ENCODE measurements around the gene RNLS.
"Not testable (repeated sequence)": the region's sequence is repeated elsewhere in the genome, so short reads cannot be mapped to it uniquely, and the experiment has no call there.

The RNLS gene

DNA sequence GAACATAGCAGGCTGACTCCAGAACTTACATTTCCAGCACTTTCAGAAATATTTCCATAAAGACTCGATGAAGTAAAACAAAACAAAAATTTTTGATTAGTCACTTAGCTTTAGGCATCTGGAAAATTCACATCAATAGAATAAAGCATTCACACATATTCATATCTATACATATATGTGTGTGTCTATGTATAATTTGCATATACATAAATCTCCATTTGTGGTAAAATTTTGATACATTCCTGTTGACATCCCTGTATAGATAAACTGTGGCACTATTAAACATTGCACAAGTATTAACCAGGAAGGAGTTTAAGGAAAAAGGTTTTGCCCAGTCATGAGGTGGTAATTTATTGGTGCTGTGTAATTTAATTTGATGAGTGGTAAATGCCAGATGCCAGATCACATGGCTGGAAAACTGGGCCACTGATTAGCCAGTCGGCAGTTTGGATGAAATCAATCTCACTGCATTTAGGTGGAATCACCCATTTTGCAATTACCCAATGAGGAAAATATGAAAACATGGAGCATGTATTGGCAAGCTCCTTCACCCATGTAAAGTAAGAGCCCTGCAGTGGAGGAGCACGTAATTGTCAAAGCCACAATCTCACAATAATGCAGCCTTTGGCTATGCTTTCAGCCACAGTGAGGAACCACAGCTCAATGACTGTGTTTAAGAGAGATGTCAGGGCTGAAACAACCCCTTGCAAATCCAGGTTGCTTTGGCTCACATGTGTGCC, 294.6 kb downstream of the RNLS start:
- TF ChIP-seq, protein P1, sequence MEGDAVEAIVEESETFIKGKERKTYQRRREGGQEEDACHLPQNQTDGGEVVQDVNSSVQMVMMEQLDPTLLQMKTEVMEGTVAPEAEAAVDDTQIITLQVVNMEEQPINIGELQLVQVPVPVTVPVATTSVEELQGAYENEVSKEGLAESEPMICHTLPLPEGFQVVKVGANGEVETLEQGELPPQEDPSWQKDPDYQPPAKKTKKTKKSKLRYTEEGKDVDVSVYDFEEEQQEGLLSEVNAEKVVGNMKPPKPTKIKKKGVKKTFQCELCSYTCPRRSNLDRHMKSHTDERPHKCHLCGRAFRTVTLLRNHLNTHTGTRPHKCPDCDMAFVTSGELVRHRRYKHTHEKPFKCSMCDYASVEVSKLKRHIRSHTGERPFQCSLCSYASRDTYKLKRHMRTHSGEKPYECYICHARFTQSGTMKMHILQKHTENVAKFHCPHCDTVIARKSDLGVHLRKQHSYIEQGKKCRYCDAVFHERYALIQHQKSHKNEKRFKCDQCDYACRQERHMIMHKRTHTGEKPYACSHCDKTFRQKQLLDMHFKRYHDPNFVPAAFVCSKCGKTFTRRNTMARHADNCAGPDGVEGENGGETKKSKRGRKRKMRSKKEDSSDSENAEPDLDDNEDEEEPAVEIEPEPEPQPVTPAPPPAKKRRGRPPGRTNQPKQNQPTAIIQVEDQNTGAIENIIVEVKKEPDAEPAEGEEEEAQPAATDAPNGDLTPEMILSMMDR (IDR thresholded peaks at IDR 0.05), result no peak
- H3K4me3 Mint-ChIP-seq, result no peak overlapping the region
- H3K4me1 Mint-ChIP-seq, result no peaks in the 10 kb centered on the region
- peaks cover 3% of the 10 kb centered on the region for H3K27me3 Mint-ChIP-seq (ENCODE audit: low read depth, poor library complexity)
- DNase-seq, result no peak
- H3K27ac Mint-ChIP-seq, result no peak overlapping the region
- H3K9me3 Mint-ChIP-seq, result no peaks in the 10 kb centered on the region
- no peaks in the 10 kb centered on the region for H3K36me3 Mint-ChIP-seq (ENCODE audit: low read depth)

GRCh38 chr10:88286030-88286429, 297.1 kb downstream of the RNLS start:
- TF ChIP-seq, protein P1 (IDR thresholded peaks at IDR 0.05), result no peak
- H3K36me3 Mint-ChIP-seq (ENCODE audit: low read depth), result no peaks in the 10 kb centered on the region
- H3K4me3 Mint-ChIP-seq, result no peak overlapping the region
- H3K4me1 Mint-ChIP-seq, result peaks cover 18% of the 10 kb centered on the region
- peaks cover 3% of the 10 kb centered on the region for H3K27me3 Mint-ChIP-seq (ENCODE audit: low read depth, poor library complexity)
- H3K27ac Mint-ChIP-seq, result no peak overlapping the region
- no peaks in the 10 kb centered on the region for H3K9me3 Mint-ChIP-seq
- no peak for DNase-seq

DNA sequence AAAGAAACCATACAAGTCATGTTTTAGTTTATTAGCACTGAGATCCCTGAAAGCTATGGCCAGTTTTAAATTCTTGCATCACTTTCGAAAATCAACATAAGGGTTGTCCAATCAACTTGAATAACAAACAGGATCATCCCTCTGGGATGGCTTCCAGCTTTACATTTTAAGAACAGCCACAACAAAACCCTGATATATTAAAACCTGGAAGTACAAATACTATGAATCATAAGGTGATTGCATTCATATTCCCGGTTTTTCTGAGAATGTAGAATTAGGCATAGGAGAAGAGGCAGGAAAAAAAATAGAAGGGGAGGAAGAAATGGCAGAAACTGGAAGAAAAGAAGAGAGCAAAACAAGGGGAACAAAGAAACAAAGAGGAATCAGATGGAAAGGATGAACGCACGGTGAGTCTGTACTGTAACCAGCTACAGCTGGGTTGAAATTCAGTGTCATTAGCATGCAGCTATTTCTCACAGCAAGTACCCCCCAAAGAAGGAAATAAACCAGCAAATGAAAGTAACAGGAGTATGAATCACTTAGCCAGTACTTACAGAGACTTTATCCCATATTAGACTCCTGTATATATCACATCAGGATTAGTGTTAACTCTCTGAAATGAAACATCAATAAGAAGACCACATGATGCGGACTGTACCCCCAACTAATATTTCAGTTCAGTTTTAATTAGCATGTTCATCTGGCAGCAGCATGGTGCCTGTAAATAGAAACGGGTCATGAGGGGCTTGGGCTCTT, 301.3 kb downstream of the RNLS start:
- Mint-ChIP-seq H3K4me1 (peaks cover 34% of the 10 kb centered on the region), H3K27me3 (ENCODE audit: low read depth, poor library complexity) (peaks cover 3% of the 10 kb centered on the region), H3K27ac (no peak overlapping the region), H3K4me3 (no peak overlapping the region), H3K9me3 (no peaks in the 10 kb centered on the region), H3K36me3 (ENCODE audit: low read depth) (no peaks in the 10 kb centered on the region)
- TF ChIP-seq, protein P1 (IDR thresholded peaks at IDR 0.05), result no peak
- DNase-seq, result no peak

GRCh38 chr10:88280518-88280917, 302.6 kb downstream of the RNLS start:
- H3K27me3 Mint-ChIP-seq (ENCODE audit: low read depth, poor library complexity), result peaks cover 3% of the 10 kb centered on the region
- no peak overlapping the region for H3K27ac Mint-ChIP-seq
- H3K9me3 Mint-ChIP-seq, result no peaks in the 10 kb centered on the region
- TF ChIP-seq, protein P1 (IDR thresholded peaks at IDR 0.05), result no peak
- no peaks in the 10 kb centered on the region for H3K36me3 Mint-ChIP-seq (ENCODE audit: low read depth)
- H3K4me1 Mint-ChIP-seq, result peaks cover 34% of the 10 kb centered on the region
- DNase-seq, result no peak
- H3K4me3 Mint-ChIP-seq, result no peak overlapping the region

GRCh38 chr10:88278912-88279311, 304.2 kb downstream of the RNLS start:
- Mint-ChIP-seq H3K4me1 (peaks cover 34% of the 10 kb centered on the region), H3K36me3 (ENCODE audit: low read depth) (no peaks in the 10 kb centered on the region), H3K27me3 (ENCODE audit: low read depth, poor library complexity) (no peaks in the 10 kb centered on the region), H3K27ac (no peak overlapping the region), H3K9me3 (no peaks in the 10 kb centered on the region), H3K4me3 (no peak overlapping the region)
- TF ChIP-seq, protein P1 (IDR thresholded peaks at IDR 0.05), result no peak
- no peak for DNase-seq

GRCh38 chr10:88276945-88277344, 306.2 kb downstream of the RNLS start:
- H3K27me3 Mint-ChIP-seq (ENCODE audit: low read depth, poor library complexity); H3K27ac Mint-ChIP-seq; H3K9me3 Mint-ChIP-seq; H3K36me3 Mint-ChIP-seq (ENCODE audit: low read depth); DNase-seq; H3K4me3 Mint-ChIP-seq: not testable (repeated sequence)
- peaks cover 25% of the 10 kb centered on the region for H3K4me1 Mint-ChIP-seq

All from nephron progenitor cell (in vitro differentiated cells).